ENCODE data around the gene HDAC4. TPM values are rescaled to one million over a fixed set of nuclear protein-coding genes. Genes with fewer than 3 reads are reported as not detected.

Gene HDAC4
- total RNA-seq, 1 experiment from 2014 or later: 40.1 TPM

DNA sequence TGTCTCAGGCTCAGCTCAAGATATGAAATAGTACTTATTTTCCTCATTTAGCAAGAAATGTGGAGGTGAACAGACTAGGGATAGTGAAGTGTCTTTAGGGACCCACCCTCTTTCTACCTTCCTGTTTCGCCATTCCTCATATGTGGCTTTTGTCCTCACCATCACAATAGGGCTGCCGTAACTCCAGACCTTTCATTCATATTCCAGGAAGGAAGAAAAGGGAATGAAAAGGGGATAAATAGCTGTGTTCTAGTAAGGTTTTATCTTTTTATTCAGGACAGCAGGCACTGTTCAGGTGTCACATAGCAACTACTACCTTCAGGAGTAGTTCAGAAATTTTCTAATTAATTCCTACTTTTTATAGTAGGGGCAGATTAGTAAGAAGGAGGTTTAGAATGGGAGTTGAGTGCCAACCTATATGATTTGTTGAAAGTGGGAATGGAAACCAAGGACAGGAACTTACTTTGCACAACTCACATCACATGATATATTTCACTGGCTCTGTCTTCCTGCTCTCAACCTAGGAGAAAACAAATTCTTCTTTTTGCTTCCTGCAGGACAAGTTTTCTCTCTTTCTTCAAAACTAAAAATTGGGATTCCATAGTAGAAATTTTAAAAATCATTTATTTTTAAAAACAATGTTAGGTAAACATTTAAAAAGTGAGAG is 36.0 kb upstream of the HDAC4 start:
- H3K27ac ChIP-seq (ENCODE audit: low read length): no peak overlapping the region
- intact Hi-C loops (cut with micrococcal nuclease; ENCODE audit: unreplicated experiment) (no loop called here), in situ Hi-C loops (cut with HindIII; ENCODE audit: low pct_unique_long_range_greater_than_20kb, low sequenced_read_pairs) (no loop called here)
- ChIA-PET POLR2A (no interaction called here), CTCF (no interaction called here)
- no peak overlapping the region for H3K4me3 ChIP-seq (ENCODE audit: low read depth in 2 of 2, low read length in 2 of 2)
- DNase-seq (ENCODE audit: low read depth, low spot score) (no peak), ATAC-seq (no peak)
- peaks cover 20% of the 10 kb centered on the region for H3K27me3 ChIP-seq (ENCODE audit: control insufficient read depth, insufficient read depth, low read length)
- no peak for TF ChIP-seq SIN3A (IDR thresholded peaks at IDR 0.05; ENCODE audit: borderline replicate concordance, insufficient read depth, low read depth, low read length)
- TF ChIP-seq, protein P1, sequence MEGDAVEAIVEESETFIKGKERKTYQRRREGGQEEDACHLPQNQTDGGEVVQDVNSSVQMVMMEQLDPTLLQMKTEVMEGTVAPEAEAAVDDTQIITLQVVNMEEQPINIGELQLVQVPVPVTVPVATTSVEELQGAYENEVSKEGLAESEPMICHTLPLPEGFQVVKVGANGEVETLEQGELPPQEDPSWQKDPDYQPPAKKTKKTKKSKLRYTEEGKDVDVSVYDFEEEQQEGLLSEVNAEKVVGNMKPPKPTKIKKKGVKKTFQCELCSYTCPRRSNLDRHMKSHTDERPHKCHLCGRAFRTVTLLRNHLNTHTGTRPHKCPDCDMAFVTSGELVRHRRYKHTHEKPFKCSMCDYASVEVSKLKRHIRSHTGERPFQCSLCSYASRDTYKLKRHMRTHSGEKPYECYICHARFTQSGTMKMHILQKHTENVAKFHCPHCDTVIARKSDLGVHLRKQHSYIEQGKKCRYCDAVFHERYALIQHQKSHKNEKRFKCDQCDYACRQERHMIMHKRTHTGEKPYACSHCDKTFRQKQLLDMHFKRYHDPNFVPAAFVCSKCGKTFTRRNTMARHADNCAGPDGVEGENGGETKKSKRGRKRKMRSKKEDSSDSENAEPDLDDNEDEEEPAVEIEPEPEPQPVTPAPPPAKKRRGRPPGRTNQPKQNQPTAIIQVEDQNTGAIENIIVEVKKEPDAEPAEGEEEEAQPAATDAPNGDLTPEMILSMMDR (IDR thresholded peaks at IDR 0.05): no peak
- no peak for TF ChIP-seq POLR2AphosphoS5 (IDR thresholded peaks at IDR 0.05; ENCODE audit: low read depth, low read length)
- TF ChIP-seq, protein P2, sequence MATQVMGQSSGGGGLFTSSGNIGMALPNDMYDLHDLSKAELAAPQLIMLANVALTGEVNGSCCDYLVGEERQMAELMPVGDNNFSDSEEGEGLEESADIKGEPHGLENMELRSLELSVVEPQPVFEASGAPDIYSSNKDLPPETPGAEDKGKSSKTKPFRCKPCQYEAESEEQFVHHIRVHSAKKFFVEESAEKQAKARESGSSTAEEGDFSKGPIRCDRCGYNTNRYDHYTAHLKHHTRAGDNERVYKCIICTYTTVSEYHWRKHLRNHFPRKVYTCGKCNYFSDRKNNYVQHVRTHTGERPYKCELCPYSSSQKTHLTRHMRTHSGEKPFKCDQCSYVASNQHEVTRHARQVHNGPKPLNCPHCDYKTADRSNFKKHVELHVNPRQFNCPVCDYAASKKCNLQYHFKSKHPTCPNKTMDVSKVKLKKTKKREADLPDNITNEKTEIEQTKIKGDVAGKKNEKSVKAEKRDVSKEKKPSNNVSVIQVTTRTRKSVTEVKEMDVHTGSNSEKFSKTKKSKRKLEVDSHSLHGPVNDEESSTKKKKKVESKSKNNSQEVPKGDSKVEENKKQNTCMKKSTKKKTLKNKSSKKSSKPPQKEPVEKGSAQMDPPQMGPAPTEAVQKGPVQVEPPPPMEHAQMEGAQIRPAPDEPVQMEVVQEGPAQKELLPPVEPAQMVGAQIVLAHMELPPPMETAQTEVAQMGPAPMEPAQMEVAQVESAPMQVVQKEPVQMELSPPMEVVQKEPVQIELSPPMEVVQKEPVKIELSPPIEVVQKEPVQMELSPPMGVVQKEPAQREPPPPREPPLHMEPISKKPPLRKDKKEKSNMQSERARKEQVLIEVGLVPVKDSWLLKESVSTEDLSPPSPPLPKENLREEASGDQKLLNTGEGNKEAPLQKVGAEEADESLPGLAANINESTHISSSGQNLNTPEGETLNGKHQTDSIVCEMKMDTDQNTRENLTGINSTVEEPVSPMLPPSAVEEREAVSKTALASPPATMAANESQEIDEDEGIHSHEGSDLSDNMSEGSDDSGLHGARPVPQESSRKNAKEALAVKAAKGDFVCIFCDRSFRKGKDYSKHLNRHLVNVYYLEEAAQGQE (IDR thresholded peaks at IDR 0.05; ENCODE audit: insufficient read depth in 1 of 2, low read depth in 2 of 2, low read length in 1 of 2): no peak
- TF ChIP-seq TCF7L2 (IDR thresholded peaks at IDR 0.05; ENCODE audit: low read depth, low read length): no peak
- no peaks in the 10 kb centered on the region for H3K4me1 ChIP-seq (ENCODE audit: control insufficient read depth, insufficient read depth, low read length)
- H3K36me3 ChIP-seq (ENCODE audit: control insufficient read depth, insufficient read depth, low read length): no peaks in the 10 kb centered on the region
- no peaks in the 10 kb centered on the region for H3K9me3 ChIP-seq (ENCODE audit: control insufficient read depth, insufficient read depth, low read depth, low read length)
- no TSS peak for BruUV-seq (replicated peaks)

DNA sequence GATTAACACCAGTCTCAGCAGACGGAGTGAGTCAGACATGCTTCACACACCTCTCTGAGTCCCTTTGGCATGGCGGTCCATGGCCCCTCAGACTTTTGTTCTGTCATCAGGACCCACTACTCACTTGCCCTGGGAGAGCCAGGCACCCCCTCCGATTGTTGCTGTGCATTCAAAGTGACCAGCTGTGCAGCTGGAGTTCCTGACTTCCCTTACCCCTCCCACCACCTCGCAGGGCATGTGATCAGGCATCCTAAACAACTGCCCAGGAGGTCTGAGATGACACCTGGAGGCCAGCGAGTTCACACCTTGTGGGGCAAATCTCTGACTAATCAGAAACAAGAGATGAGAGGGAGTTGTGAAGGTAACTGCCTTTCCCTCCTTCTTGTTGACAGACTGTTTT is 35.3 kb upstream of the HDAC4 start:
- no peaks in the 10 kb centered on the region for H3K36me3 ChIP-seq (ENCODE audit: control insufficient read depth, insufficient read depth, low read length)
- in situ Hi-C loops (cut with HindIII; ENCODE audit: low pct_unique_long_range_greater_than_20kb, low sequenced_read_pairs) (no loop called here), intact Hi-C loops (cut with micrococcal nuclease; ENCODE audit: unreplicated experiment) (no loop called here)
- CTCF ChIA-PET: no interaction called here
- no peak for ATAC-seq
- DNase-seq (ENCODE audit: low read depth, low spot score): no peak
- no peaks in the 10 kb centered on the region for H3K4me1 ChIP-seq (ENCODE audit: control insufficient read depth, insufficient read depth, low read length)
- peaks cover 22% of the 10 kb centered on the region for H3K27me3 ChIP-seq (ENCODE audit: control insufficient read depth, insufficient read depth, low read length)
- no peak overlapping the region for H3K4me3 ChIP-seq (ENCODE audit: low read depth in 2 of 2, low read length in 2 of 2)
- BruUV-seq (replicated peaks): no TSS peak
- H3K9me3 ChIP-seq (ENCODE audit: control insufficient read depth, insufficient read depth, low read depth, low read length): no peaks in the 10 kb centered on the region
- POLR2A ChIA-PET: no interaction called here
- H3K27ac ChIP-seq (ENCODE audit: low read length): no peak overlapping the region
- TF ChIP-seq SIN3A (IDR thresholded peaks at IDR 0.05; ENCODE audit: borderline replicate concordance, insufficient read depth, low read depth, low read length): no peak
- TF ChIP-seq, protein P2 (IDR thresholded peaks at IDR 0.05; ENCODE audit: insufficient read depth in 1 of 2, low read depth in 2 of 2, low read length in 1 of 2): no peak
- no peak for TF ChIP-seq TCF7L2 (IDR thresholded peaks at IDR 0.05; ENCODE audit: low read depth, low read length)
- no peak for TF ChIP-seq POLR2AphosphoS5 (IDR thresholded peaks at IDR 0.05; ENCODE audit: low read depth, low read length)
- TF ChIP-seq, protein P1 (IDR thresholded peaks at IDR 0.05): no peak
